Glutamatergic neuron (in vitro differentiated cells): ENCODE data around the gene ALDOA. TPM values are rescaled to one million over a fixed set of nuclear protein-coding genes. Genes with fewer than 3 reads are reported as not detected.
A peak's percentile ranks its signal among the peaks of the same experiment; 100 is the strongest.

Source experiments
- DNase-seq: peaks from one replicate; pipeline ENCODE4 v3.0.0; 2022
- H3K27ac Mint-ChIP-seq: one replicate; pipeline ENCODE4 v1.8.0; 2020; ENCODE audit warnings: mild to moderate bottlenecking, mixed read lengths, inconsistent platforms; ENCODE audit not compliant: unreplicated experiment
- H3K27me3 Mint-ChIP-seq: one replicate; pipeline ENCODE4 v1.8.0; 2020; ENCODE audit warnings: mild to moderate bottlenecking, moderate library complexity, mixed read lengths, inconsistent platforms; ENCODE audit not compliant: unreplicated experiment
- H3K36me3 Mint-ChIP-seq: one replicate; pipeline ENCODE4 v1.8.0; 2020; ENCODE audit warnings: mild to moderate bottlenecking, mixed read lengths, inconsistent platforms; ENCODE audit not compliant: unreplicated experiment
- H3K4me1 Mint-ChIP-seq: one replicate; pipeline ENCODE4 v1.8.0; 2020; ENCODE audit warnings: mild to moderate bottlenecking, low read depth, mixed read lengths, inconsistent platforms; ENCODE audit not compliant: unreplicated experiment
- H3K4me3 Mint-ChIP-seq: one replicate; pipeline ENCODE4 v1.8.0; 2020; ENCODE audit warnings: mild to moderate bottlenecking, mixed read lengths, inconsistent platforms; ENCODE audit not compliant: unreplicated experiment
- H3K9me3 Mint-ChIP-seq: one replicate; pipeline ENCODE4 v1.8.0; 2020; ENCODE audit warnings: mild to moderate bottlenecking, moderate library complexity, mixed read lengths, inconsistent platforms; ENCODE audit not compliant: unreplicated experiment
- total RNA-seq: library from RNA; stranded (reverse); fragmentation: NEBNext Ultra II Directional; extraction: Animal tissue kit (Norgen Biotek cat#: 25700); gene quantifications from one replicate; pipeline ENCODE4 v1.2.1, GENCODE V29; 2021; ENCODE audit not compliant: unreplicated experiment
- TF ChIP-seq, protein P1 (sequence below): fragments of 200-600 bp; sonication (generic); IDR thresholded peaks from one replicate; pipeline ENCODE4 v1.5.0; 2021; ENCODE audit not compliant: partially characterized antibody, unreplicated experiment

ALDOA gene
- total RNA-seq, 1 donor from 2014 or later = 437 TPM

DNA sequence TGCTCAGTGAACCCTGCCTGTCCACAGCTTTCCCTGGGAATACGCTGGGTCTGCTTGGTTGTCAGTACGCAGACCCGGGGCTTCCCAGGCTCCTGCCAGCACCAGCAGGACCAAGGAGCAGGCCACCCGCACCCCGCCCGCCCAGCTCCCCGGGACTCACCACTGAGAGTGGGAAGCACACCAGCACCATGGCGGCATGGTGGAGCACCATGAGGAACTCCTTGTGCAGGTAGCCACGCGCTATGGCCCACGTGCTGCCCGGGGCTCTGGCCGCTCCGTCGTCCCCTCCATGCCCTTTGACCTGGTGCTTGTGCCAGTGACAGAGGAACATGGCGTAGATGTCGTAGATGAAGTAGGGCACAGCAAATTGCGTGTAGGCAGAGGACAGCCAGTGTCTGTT, 39.1 kb upstream of the ALDOA start:
- no peak for DNase-seq
- H3K4me3 Mint-ChIP-seq = peak overlapping the region; percentile 50
- H3K27me3 Mint-ChIP-seq = peaks cover 17% of the 10 kb centered on the region
- H3K9me3 Mint-ChIP-seq = peaks cover 7% of the 10 kb centered on the region
- H3K4me1 Mint-ChIP-seq = peaks cover 24% of the 10 kb centered on the region
- TF ChIP-seq, protein P1, sequence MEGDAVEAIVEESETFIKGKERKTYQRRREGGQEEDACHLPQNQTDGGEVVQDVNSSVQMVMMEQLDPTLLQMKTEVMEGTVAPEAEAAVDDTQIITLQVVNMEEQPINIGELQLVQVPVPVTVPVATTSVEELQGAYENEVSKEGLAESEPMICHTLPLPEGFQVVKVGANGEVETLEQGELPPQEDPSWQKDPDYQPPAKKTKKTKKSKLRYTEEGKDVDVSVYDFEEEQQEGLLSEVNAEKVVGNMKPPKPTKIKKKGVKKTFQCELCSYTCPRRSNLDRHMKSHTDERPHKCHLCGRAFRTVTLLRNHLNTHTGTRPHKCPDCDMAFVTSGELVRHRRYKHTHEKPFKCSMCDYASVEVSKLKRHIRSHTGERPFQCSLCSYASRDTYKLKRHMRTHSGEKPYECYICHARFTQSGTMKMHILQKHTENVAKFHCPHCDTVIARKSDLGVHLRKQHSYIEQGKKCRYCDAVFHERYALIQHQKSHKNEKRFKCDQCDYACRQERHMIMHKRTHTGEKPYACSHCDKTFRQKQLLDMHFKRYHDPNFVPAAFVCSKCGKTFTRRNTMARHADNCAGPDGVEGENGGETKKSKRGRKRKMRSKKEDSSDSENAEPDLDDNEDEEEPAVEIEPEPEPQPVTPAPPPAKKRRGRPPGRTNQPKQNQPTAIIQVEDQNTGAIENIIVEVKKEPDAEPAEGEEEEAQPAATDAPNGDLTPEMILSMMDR = no peak
- no peak overlapping the region for H3K27ac Mint-ChIP-seq
- H3K36me3 Mint-ChIP-seq = no peaks in the 10 kb centered on the region

DNA sequence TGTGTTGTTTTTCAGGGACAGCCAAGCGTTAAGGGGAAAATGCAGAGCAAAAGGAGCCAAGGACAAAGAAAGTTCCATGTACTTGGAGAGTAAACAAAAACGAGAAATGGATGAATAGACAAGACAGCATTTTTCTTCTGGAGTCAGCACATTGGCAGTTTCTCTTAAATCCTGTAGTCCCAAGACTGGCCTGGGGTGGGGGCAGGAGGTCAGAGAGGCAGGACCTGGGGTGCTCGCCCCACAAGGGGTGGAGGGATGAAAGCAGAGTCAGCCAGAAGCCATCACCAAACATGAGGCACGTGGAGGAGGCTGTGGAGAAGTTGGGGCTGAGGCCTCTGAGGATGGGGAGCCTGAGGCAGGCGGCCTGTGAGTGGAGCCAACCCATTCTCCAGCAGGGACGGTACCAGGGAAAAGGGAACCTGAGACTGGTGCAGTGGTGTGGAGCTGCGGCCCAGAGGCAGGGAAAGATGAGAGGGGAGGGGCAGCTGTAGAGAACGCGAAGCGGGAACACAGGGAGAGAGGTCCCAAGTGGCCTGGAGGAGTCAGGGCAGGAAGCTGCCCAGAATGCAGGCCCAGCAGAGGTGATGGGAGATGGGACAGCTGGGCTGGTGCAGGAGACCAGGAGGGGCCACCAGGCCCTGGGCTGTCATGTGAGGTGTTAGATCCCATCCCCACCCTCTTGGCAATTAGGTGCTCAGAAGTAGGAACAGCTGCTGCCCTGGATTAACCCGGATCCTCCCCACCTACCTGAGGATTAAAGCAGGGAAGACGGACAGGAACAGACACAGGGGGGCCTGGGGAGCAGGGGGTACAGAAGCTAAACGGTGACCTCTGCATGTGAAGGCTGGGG, 37.7 kb upstream of the ALDOA start:
- H3K36me3 Mint-ChIP-seq = no peaks in the 10 kb centered on the region
- H3K4me3 Mint-ChIP-seq = peak overlapping the region; percentile 82
- peak overlapping the region; percentile 83 for H3K27ac Mint-ChIP-seq

DNA sequence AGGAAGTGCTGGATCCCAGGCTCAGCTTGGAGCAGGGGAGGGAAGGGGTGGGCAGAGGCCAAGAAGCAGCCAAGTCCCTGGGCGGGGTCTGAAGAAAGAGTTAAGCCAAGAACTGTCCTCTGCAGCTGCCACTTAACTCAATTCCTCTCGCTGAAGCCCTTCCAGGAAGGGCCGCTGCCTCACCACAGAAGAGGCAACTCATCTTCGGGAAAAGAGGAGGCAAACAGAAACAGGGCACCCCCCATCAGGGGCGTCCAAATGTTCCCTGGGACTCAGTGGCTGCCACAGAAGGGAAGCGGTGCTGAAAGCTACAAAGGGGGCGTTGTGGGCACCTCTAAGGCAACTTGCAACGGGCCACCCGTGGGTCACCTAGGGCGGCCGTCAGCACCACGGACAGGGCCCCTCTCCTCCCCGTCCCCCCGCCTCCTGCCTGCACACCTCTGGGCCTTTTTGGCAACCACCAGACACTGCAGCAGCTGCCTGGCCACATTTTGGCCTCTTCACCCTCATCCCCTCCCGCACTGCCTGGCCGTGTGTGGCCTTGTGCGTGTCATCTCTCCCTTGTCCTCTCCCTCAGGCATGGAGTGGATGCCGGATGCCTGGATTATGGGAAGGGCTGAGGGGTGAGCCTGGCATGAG, 37.0 kb upstream of the ALDOA start:
- Mint-ChIP-seq H3K27me3 (peaks cover 17% of the 10 kb centered on the region), H3K9me3 (peaks cover 7% of the 10 kb centered on the region), H3K4me1 (peaks cover 29% of the 10 kb centered on the region), H3K4me3 (peak overlapping the region; percentile 93), H3K36me3 (no peaks in the 10 kb centered on the region), H3K27ac (peak overlapping the region; percentile 68)
- TF ChIP-seq, protein P1 = no peak
- DNase-seq = no peak

More for the DNA sequence above, 37.7 kb upstream of the ALDOA start:
- H3K27me3 Mint-ChIP-seq = peaks cover 17% of the 10 kb centered on the region
- DNase-seq = peak; percentile 53
- peaks cover 7% of the 10 kb centered on the region for H3K9me3 Mint-ChIP-seq
- peaks cover 29% of the 10 kb centered on the region for H3K4me1 Mint-ChIP-seq
- TF ChIP-seq, protein P1 = no peak

DNA sequence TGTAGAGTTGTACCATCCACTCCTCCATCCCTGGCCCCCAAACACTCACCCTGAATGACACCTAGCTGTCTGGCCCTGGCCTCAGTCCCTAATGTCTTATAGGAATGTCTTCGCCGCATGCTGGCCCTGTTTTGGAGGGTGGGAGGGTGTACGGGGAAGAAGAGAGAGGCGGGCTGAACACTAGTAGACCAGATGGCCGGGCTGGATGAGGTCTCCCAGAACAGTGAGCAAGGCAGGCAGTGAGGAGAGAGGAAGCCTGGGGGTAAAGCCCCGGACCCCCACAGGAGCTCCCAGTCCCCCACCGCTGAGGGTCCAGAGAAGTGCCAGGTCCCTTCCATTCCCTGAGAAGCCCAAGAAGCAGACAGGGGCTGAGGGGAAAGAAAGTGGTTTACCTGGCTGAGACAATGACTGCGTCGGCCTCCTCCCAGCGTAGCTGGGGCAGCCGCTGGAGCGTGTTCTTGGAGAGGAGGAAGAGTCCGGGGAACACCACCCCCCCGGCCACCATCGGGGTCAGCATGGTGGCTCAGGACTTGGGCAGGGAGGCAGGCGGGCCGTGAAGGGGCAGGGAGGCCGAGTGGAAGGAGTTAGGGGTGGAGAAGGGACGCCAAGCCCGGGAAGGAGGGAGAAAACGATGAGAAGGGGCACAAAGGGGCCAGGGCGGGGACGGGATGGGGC, 35.4 kb upstream of the ALDOA start:
- Mint-ChIP-seq H3K36me3 (no peaks in the 10 kb centered on the region), H3K4me3 (peak overlapping the region; percentile 93), H3K27me3 (peaks cover 19% of the 10 kb centered on the region), H3K9me3 (peaks cover 7% of the 10 kb centered on the region), H3K4me1 (peaks cover 29% of the 10 kb centered on the region), H3K27ac (peak overlapping the region; percentile 91)
- TF ChIP-seq, protein P1 = no peak
- peak; percentile 40 for DNase-seq
